T-cell (primary cell): Measurements from ENCODE around the gene RTN4. TPM values are rescaled to one million over a fixed set of nuclear protein-coding genes. Genes with fewer than 3 reads are reported as not detected.
A peak's percentile ranks its signal among the peaks of the same experiment; 100 is the strongest.

Experiments used
- ATAC-seq, 4 experiments: fragments of 200-7000 bp in 3 of 4; fragments of 150-1000 bp in 1 of 4; cut with Tn5 transposase; replicated peaks in 1 of 4; 1 replicate in 3 of 4; 2 replicates in 1 of 4; pipeline ENCODE4 v1.10.0; 2021; ENCODE audit warnings: moderate library complexity in 3 of 4, mild to moderate bottlenecking in 2 of 4, moderate number of reproducible peaks in 1 of 4
- CTCF ChIA-PET, 2 donors: fragments of 300-600 bp; sonication (Branson Sonifier 250); formaldehyde crosslinking; loops; one replicate each; lab custom pipeline; 2022; ENCODE audit warnings: antibody characterized with exemption in 2 of 2; lab: Charles Lee
- POLR2A ChIA-PET, 2 donors: fragments of 300-600 bp; sonication (Branson Sonifier 250); formaldehyde crosslinking; loops; one replicate each; lab custom pipeline; 2022; ENCODE audit warnings: antibody characterized with exemption in 2 of 2; lab: Charles Lee
- DNase-seq, 35 experiments: peaks; one replicate each; pipeline versions ENCODE4 v3.0.0 to v3.0.0-alpha.2; 2013 to 2023
- H3K27ac ChIP-seq: one replicate; pipeline ENCODE4 v1.5.1; 2013; ENCODE audit warnings: low read length
- H3K27me3 ChIP-seq, 2 experiments: replicated peaks in 1 of 2; 1 replicate in 1 of 2; 2 replicates in 1 of 2; pipeline versions ENCODE4 v1.6.1 to v1.7.0; 2013; ENCODE audit warnings: low read length in 1 of 2, mixed read lengths in 1 of 2; ENCODE audit not compliant: control insufficient read depth in 2 of 2, insufficient read depth in 2 of 2; ENCODE audit errors: extremely low read depth in 1 of 2
- H3K36me3 ChIP-seq, 2 donors: 1 replicate in 1 of 2; 2 replicates in 1 of 2; pipeline versions ENCODE4 v1.6.1 to v1.7.0; 2013; ENCODE audit warnings: low read length in 1 of 2; ENCODE audit not compliant: control insufficient read depth in 2 of 2, insufficient read depth in 1 of 2; ENCODE audit errors: extremely low read depth in 1 of 2
- H3K4me1 ChIP-seq, 2 experiments: 1 replicate in 1 of 2; 2 replicates in 1 of 2; pipeline versions ENCODE4 v1.6.1 to v1.7.0; 2013; ENCODE audit warnings: low read length in 2 of 2, mixed read lengths in 1 of 2; ENCODE audit not compliant: insufficient read depth in 2 of 2, control insufficient read depth in 1 of 2; ENCODE audit errors: extremely low read depth in 1 of 2
- H3K4me3 ChIP-seq, 2 donors: 1 replicate in 1 of 2; 2 replicates in 1 of 2; pipeline versions ENCODE4 v1.5.1 to v1.7.0; 2013; ENCODE audit warnings: mild to moderate bottlenecking in 2 of 2, low read length in 1 of 2, moderate library complexity in 1 of 2; ENCODE audit not compliant: control insufficient read depth in 1 of 2; ENCODE audit errors: extremely low read depth in 1 of 2
- H3K9me3 ChIP-seq: 2 replicates; pipeline ENCODE4 v1.7.0; 2013
- H3K27ac Mint-ChIP-seq, 2 donors: one replicate each; pipeline ENCODE4 v1.8.0; 2020 to 2021; ENCODE audit warnings: mild to moderate bottlenecking in 2 of 2, mixed read lengths in 2 of 2
- H3K27me3 Mint-ChIP-seq, 2 donors: one replicate each; pipeline ENCODE4 v1.8.0; 2021 to 2022; ENCODE audit warnings: mixed read lengths in 2 of 2
- H3K36me3 Mint-ChIP-seq: one replicate; pipeline ENCODE4 v1.8.0; 2021; ENCODE audit warnings: mixed read lengths
- H3K4me1 Mint-ChIP-seq, 3 donors: one replicate each; pipeline ENCODE4 v1.8.0; 2020 to 2022; ENCODE audit warnings: mixed read lengths in 3 of 3, mild to moderate bottlenecking in 1 of 3
- H3K4me3 Mint-ChIP-seq, 3 donors: one replicate each; pipeline ENCODE4 v1.8.0; 2020 to 2022; ENCODE audit warnings: mild to moderate bottlenecking in 3 of 3, mixed read lengths in 3 of 3, moderate library complexity in 3 of 3
- H3K9me3 Mint-ChIP-seq, 3 donors: one replicate each; pipeline ENCODE4 v1.8.0; 2020 to 2022; ENCODE audit warnings: mixed read lengths in 3 of 3
- WGBS: methylation state at CpG from one replicate; pipeline ENCODE4 v1.1.5; 2013; ENCODE audit warnings: missing lambda C conversion rate; ENCODE audit not compliant: insufficient coverage; 5-methylcytosine and 5-hydroxymethylcytosine counted together
- total RNA-seq, 35 experiments: library from RNA in 6 of 35; stranded (reverse) in 6 of 35; fragments of 120-200 nt in 1 of 35; gene quantifications; one replicate each; pipeline versions ENCODE4 v1.2.1 to v1.2.4 and lab custom pipeline; 2013 to 2026

The RTN4 gene
- total RNA-seq, 5 donors from 2014 or later (not counting 1 experiment from before 2014, with no cell fraction given), result 66.3 to 77.1 (median 75.4) TPM

DNA sequence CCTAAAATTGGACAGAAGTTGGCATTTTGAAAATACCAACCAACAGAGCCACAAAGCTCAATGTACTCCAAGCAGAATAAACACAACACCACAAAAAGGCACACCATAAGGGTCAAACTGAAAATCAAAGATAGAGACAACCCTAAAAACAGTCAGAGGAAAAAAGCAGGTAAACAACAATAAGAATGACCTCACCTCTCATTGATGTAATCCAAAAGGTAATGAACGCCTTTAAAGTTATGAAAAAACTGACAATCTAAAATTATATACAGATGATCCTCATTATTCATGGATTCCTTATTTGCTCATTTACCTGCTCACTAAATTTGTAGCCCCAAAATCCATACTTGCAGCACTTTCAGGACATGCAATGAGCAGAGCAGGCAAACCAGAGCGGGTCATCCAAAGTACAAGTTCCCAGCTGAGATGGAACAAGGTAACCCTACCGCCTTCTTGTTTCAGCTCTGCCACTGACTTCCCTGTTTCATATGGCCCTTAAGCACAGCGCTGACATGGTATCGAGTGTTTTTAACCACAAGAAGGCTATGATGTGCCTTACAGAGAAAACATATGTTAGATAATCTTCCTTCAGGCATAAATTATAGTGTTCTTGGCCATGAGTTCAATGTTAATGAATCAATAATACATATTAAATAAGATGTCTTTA, 17.0 kb downstream of the RTN4 start:
- peaks cover 28% of the 10 kb centered on the region for H3K36me3 Mint-ChIP-seq
- Histone ChIP-seq H3K9me3 (no peaks in the 10 kb centered on the region), H3K4me1 (peaks cover 10 to 16% of the 10 kb centered on the region in 2 experiments), H3K36me3 (no peaks in the 10 kb centered on the region), H3K27ac (no peak overlapping the region), H3K27me3 (no peaks in the 10 kb centered on the region), H3K4me3 (no peak overlapping the region)
- ATAC-seq (peak; percentile 66 to 96 (median 82)), DNase-seq (peak in 15 of 35 experiments; percentile 10 to 57 (median 23))
- no peaks in the 10 kb centered on the region for H3K27me3 Mint-ChIP-seq
- H3K4me3 Mint-ChIP-seq, result no peak overlapping the region
- ChIA-PET CTCF (interaction anchor here (0.7 to 2.3 kb wide), 4 partner anchors 15 to 252 kb away, joined by 3 to 7 read pairs (median 6); no protein-coding TSS in a partner anchor), POLR2A (interaction anchor here in 1 of 2 donors (0.5 to 0.8 kb wide), 6 partner anchors 13 to 161 kb away, joined by 3 to 5 read pairs (median 4); no protein-coding TSS in a partner anchor)
- peaks cover 0 to 19% (median 9%) of the 10 kb centered on the region in 3 donors for H3K9me3 Mint-ChIP-seq
- H3K27ac Mint-ChIP-seq, result peak overlapping the region in 1 of 2 donors; percentile 8
- 37% methylated on average over 2 of the region's 5 CpGs for WGBS
- peaks cover 65 to 67% (median 66%) of the 10 kb centered on the region in 3 donors for H3K4me1 Mint-ChIP-seq

DNA sequence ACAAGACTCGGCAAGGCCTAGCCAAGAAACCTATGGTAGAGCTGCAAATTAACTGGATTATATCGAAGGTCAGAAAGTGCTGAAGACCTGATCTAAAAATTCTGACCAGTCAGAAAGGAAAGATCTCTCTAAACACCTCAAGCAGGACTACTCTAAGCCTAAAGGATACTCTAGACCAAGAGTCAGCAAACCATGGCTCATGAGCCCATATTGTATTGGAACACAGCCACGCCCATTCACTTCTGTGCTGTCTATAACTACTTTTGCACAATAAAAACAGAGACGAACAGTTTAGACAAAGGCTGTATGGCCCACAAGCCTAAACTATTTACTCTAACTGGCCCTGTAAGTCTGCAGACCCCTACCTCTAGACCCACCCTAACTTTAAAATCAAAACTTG, 18.7 kb downstream of the RTN4 start:
- POLR2A ChIA-PET, result interaction anchor here in 1 of 2 donors (1.4 kb wide), 1 partner anchor 9 kb away, joined by 3 read pairs; no protein-coding TSS in a partner anchor

DNA sequence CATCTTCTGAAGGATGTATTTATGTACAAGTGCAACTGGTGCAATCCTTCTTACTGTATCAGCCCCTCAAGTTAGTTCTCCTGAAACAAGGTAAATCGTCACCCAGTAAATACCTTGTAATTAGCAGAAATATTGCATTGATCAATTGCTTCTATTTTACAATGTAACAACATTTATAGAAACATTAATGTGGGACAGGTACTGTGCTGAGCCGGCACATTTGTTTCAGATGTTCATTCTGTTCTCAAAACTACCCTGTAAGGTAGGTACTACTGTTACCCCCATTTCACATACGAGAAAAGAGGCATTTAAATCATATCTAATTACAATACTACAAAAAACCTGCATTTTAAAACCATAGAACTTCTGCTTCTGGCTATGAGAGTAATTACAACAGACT, 19.5 kb downstream of the RTN4 start:
- Mint-ChIP-seq H3K36me3 (peaks cover 15% of the 10 kb centered on the region), H3K27ac (no peak overlapping the region), H3K27me3 (no peaks in the 10 kb centered on the region), H3K9me3 (peaks cover 0 to 6% (median 1%) of the 10 kb centered on the region in 3 donors), H3K4me1 (peaks cover 47 to 50% (median 48%) of the 10 kb centered on the region in 3 donors), H3K4me3 (no peak overlapping the region)
- ChIA-PET CTCF (interaction anchor here in 1 of 2 donors (0.5 kb wide), 1 partner anchor 14 kb away, joined by 3 read pairs; no protein-coding TSS in a partner anchor), POLR2A (interaction anchor here in 1 of 2 donors (0.5 kb wide), 1 partner anchor 1238 kb away, joined by 5 read pairs; no protein-coding TSS in a partner anchor)
- no peaks in the 10 kb centered on the region for H3K9me3 ChIP-seq
- WGBS, result 100% methylated on average over 1 of the region's 3 CpGs
- no peak overlapping the region for H3K4me3 ChIP-seq
- ATAC-seq (no peak), DNase-seq (no peak)
- H3K27ac ChIP-seq, result no peak overlapping the region
- no peaks in the 10 kb centered on the region for H3K27me3 ChIP-seq
- peaks cover 10 to 39% of the 10 kb centered on the region in 2 experiments for H3K4me1 ChIP-seq
- H3K36me3 ChIP-seq, result no peaks in the 10 kb centered on the region

More for the DNA sequence above, 18.7 kb downstream of the RTN4 start:
- H3K36me3 Mint-ChIP-seq, result peaks cover 17% of the 10 kb centered on the region
- WGBS, result 96% methylated on average over 3 of the region's 4 CpGs
- CTCF ChIA-PET, result interaction anchor here in 1 of 2 donors (0.9 kb wide), 1 partner anchor 11 kb away, joined by 3 read pairs; no protein-coding TSS in a partner anchor
- no peak overlapping the region for H3K27ac Mint-ChIP-seq
- Histone ChIP-seq H3K4me1 (peaks cover 10 to 32% of the 10 kb centered on the region in 2 experiments), H3K9me3 (no peaks in the 10 kb centered on the region), H3K4me3 (no peak overlapping the region), H3K27ac (no peak overlapping the region), H3K36me3 (no peaks in the 10 kb centered on the region), H3K27me3 (no peaks in the 10 kb centered on the region)
- peaks cover 0 to 8% (median 2%) of the 10 kb centered on the region in 3 donors for H3K9me3 Mint-ChIP-seq
- no peak overlapping the region for H3K4me3 Mint-ChIP-seq
- ATAC-seq (no peak), DNase-seq (no peak)
- H3K27me3 Mint-ChIP-seq, result no peaks in the 10 kb centered on the region
- H3K4me1 Mint-ChIP-seq, result peaks cover 49 to 52% (median 49%) of the 10 kb centered on the region in 3 donors

DNA sequence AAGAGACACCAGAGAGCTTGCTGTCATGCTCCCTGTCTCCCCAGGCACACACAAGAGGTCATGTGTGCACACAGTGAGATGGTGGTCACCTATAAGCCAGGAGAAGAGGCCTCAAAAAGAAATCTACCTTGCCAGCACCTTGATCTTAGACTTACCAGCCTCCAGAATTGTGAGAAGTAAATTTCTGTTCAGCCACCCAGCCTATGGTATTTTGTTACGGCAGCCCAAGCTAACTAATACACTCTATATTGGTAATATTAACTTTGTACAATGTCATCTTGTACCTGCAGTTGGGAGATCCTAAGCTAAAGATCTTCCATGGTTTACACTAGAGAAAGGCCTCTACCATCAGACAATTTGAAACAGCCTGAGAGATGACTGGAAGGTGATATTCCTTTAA, 21.2 kb downstream of the RTN4 start:
- WGBS, result no CpG with 5 or more reads among the region's 1 CpG
- H3K27me3 ChIP-seq, result no peaks in the 10 kb centered on the region
- DNase-seq (no peak), ATAC-seq (no peak)
- H3K4me1 Mint-ChIP-seq, result peaks cover 31 to 34% (median 34%) of the 10 kb centered on the region in 3 donors
- H3K27ac ChIP-seq, result no peak overlapping the region
- no peaks in the 10 kb centered on the region for H3K36me3 ChIP-seq
- CTCF ChIA-PET, result interaction anchor here (0.5 to 1.1 kb wide), 3 partner anchors 11 to 527 kb away, joined by 3 read pairs; no protein-coding TSS in a partner anchor
- POLR2A ChIA-PET, result interaction anchor here in 1 of 2 donors (1.0 kb wide), 1 partner anchor 12 kb away, joined by 4 read pairs; no protein-coding TSS in a partner anchor
- no peak overlapping the region for H3K4me3 Mint-ChIP-seq
- H3K4me3 ChIP-seq, result no peak overlapping the region
- H3K27ac Mint-ChIP-seq, result peak overlapping the region; percentile 12 to 25
- H3K4me1 ChIP-seq, result peaks cover 7 to 45% of the 10 kb centered on the region in 2 experiments
- no peaks in the 10 kb centered on the region for H3K27me3 Mint-ChIP-seq
- no peaks in the 10 kb centered on the region for H3K9me3 ChIP-seq
- no peaks in the 10 kb centered on the region for H3K9me3 Mint-ChIP-seq
- peaks cover 12% of the 10 kb centered on the region for H3K36me3 Mint-ChIP-seq

DNA sequence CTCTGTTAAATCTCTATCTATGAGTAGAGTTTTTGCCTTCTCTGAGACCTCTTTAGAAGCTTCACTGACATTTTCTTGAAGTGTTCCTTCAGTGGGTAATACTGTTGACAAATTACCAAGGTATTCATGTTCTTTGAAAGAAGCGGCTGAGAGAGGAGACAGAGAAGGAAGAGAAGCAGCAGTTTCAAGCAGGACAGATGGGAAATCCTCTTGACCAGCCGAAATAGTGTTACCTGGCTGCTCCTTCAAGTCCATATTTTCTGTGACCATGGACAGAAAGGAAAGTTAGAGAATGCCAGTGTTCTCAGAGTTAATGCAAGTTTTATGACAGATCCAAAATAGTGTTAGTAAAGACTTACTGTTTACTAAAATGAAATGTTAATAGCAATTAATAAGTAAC, 23.0 kb downstream of the RTN4 start:
- Mint-ChIP-seq H3K9me3 (no peaks in the 10 kb centered on the region), H3K27me3 (no peaks in the 10 kb centered on the region), H3K27ac (no peak overlapping the region), H3K4me3 (no peak overlapping the region), H3K4me1 (peaks cover 16 to 17% (median 17%) of the 10 kb centered on the region in 3 donors), H3K36me3 (peaks cover 8% of the 10 kb centered on the region)
- WGBS, result 100% methylated on average over 2 of the region's 2 CpGs
- ChIA-PET POLR2A (interaction anchor here in 1 of 2 donors (0.6 kb wide), 2 partner anchors 220 to 402 kb away, joined by 3 to 4 read pairs; no protein-coding TSS in a partner anchor), CTCF (interaction anchor here (0.5 to 0.8 kb wide), 2 partner anchors 12 to 446 kb away, joined by 3 to 5 read pairs; no protein-coding TSS in a partner anchor)
- no peaks in the 10 kb centered on the region for H3K36me3 ChIP-seq
- H3K4me1 ChIP-seq, result peaks cover 3 to 38% of the 10 kb centered on the region in 2 experiments
- no peak overlapping the region for H3K4me3 ChIP-seq
- ATAC-seq (no peak), DNase-seq (no peak)
- no peaks in the 10 kb centered on the region for H3K27me3 ChIP-seq
- no peaks in the 10 kb centered on the region for H3K9me3 ChIP-seq
- no peak overlapping the region for H3K27ac ChIP-seq

DNA sequence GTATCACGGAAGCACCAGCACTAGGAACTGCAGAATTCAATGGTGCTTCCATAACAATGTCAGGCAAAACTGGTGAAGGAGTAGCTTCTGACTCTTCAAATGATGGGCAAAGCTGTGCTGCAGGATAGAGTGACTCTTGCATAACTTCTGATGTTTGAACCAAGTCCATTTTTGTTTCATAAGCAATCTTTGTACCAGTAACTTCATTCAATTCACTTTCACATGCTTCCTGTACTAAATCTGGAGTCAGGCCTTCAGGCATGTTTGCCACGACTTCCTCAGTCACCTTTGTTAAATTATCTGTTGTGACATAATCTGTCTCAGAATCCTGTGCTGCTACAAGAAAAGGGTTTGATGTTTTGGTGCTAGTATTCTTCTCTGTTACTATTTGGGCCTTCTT, 24.0 kb downstream of the RTN4 start:
- Histone ChIP-seq H3K27me3 (no peaks in the 10 kb centered on the region), H3K4me1 (peaks cover 3 to 38% of the 10 kb centered on the region in 2 experiments), H3K9me3 (no peaks in the 10 kb centered on the region), H3K4me3 (no peak overlapping the region), H3K36me3 (no peaks in the 10 kb centered on the region), H3K27ac (no peak overlapping the region)
- CTCF ChIA-PET, result interaction anchor here (0.8 to 1.1 kb wide), 2 partner anchors 9 to 142 kb away, joined by 4 to 5 read pairs; no protein-coding TSS in a partner anchor
- Mint-ChIP-seq H3K36me3 (peaks cover 8% of the 10 kb centered on the region), H3K27me3 (no peaks in the 10 kb centered on the region), H3K27ac (no peak overlapping the region), H3K4me3 (no peak overlapping the region), H3K4me1 (peaks cover 6 to 11% (median 11%) of the 10 kb centered on the region in 3 donors), H3K9me3 (no peaks in the 10 kb centered on the region)
- WGBS, result 89% methylated on average over 1 of the region's 2 CpGs
- DNase-seq (no peak), ATAC-seq (peak; percentile 41 to 73 (median 52))
- POLR2A ChIA-PET, result interaction anchor here (1.1 to 1.5 kb wide), 3 partner anchors 16 to 27 kb away, joined by 3 to 4 read pairs (median 4); no protein-coding TSS in a partner anchor
